GM23338 (cell line): ENCODE measurements around the gene DHRS7B.

ENCODE experiments used
- CREB1 ChIP-seq: fragments of 250-450 bp; sonication (Bioruptor Pico); IDR thresholded peaks from 2 replicates; pipeline ENCODE4 v1.5.0; 2020; ENCODE audit warnings: low read depth, mild to moderate bottlenecking, moderate library complexity
- CTCF ChIP-seq, 2 experiments: fragments of 200-600 bp in 1 of 2; sonication (generic) in 1 of 2; conservative IDR thresholded peaks; 2 replicates each; pipeline versions ENCODE4 v1.5.1 to v1.6.1; 2016 to 2017; ENCODE audit warnings: antibody characterized with exemption in 2 of 2, low read depth in 2 of 2, mild to moderate bottlenecking in 2 of 2, moderate library complexity in 1 of 2
- EZH2 ChIP-seq: fragments of 200-600 bp; sonication (generic); IDR thresholded peaks from one replicate; pipeline ENCODE4 v1.8.0; 2017; ENCODE audit warnings: antibody characterized with exemption, mild to moderate bottlenecking, low read depth; ENCODE audit not compliant: unreplicated experiment
- EZH2phosphoT487 ChIP-seq: fragments of 200-600 bp; sonication (generic); IDR thresholded peaks from one replicate; pipeline ENCODE4 v1.8.1; 2018; ENCODE audit warnings: antibody characterized with exemption; ENCODE audit not compliant: unreplicated experiment
- JUNB ChIP-seq: IDR thresholded peaks from one replicate; pipeline ENCODE4 v1.6.1; 2016; ENCODE audit warnings: antibody characterized with exemption; ENCODE audit not compliant: unreplicated experiment
- NANOG ChIP-seq: IDR thresholded peaks from 2 replicates; pipeline ENCODE4 v1.6.1; 2016; ENCODE audit warnings: antibody characterized with exemption, borderline replicate concordance
- POLR2AphosphoS5 ChIP-seq: IDR thresholded peaks from 2 replicates; pipeline ENCODE4 v1.6.1; 2016; ENCODE audit warnings: antibody characterized with exemption, low read depth
- REST ChIP-seq: IDR thresholded peaks from one replicate; pipeline ENCODE4 v1.6.1; 2018; ENCODE audit warnings: antibody characterized with exemption; ENCODE audit not compliant: unreplicated experiment
- STAT1 ChIP-seq: IDR thresholded peaks from one replicate; pipeline ENCODE4 v1.6.1; 2016; ENCODE audit warnings: antibody characterized with exemption; ENCODE audit not compliant: unreplicated experiment

- TF ChIP-seq CTCF (conservative IDR thresholded peaks at IDR 0.05; ENCODE audit: low read depth in 2 of 2) (no peak), EZH2phosphoT487 (no peak), NANOG (no peak), EZH2 (no peak), JUNB (no peak), POLR2AphosphoS5 (no peak), CREB1 (CRISPR knock-in tag) (no peak), REST (no peak), STAT1 (no peak)
These were observed 71.6 kb downstream of the DHRS7B start for GRCh38 chr17:21198411-21198810.
